Cerebellar cortex (tissue), 1 donor: Measurements from ENCODE around the gene NUDT22.

Source experiments
- DNase-seq: peaks from one replicate; pipeline ENCODE4 v3.0.0-alpha.2; 2015; ENCODE audit warnings: low spot score

The NUDT22 gene

DNA sequence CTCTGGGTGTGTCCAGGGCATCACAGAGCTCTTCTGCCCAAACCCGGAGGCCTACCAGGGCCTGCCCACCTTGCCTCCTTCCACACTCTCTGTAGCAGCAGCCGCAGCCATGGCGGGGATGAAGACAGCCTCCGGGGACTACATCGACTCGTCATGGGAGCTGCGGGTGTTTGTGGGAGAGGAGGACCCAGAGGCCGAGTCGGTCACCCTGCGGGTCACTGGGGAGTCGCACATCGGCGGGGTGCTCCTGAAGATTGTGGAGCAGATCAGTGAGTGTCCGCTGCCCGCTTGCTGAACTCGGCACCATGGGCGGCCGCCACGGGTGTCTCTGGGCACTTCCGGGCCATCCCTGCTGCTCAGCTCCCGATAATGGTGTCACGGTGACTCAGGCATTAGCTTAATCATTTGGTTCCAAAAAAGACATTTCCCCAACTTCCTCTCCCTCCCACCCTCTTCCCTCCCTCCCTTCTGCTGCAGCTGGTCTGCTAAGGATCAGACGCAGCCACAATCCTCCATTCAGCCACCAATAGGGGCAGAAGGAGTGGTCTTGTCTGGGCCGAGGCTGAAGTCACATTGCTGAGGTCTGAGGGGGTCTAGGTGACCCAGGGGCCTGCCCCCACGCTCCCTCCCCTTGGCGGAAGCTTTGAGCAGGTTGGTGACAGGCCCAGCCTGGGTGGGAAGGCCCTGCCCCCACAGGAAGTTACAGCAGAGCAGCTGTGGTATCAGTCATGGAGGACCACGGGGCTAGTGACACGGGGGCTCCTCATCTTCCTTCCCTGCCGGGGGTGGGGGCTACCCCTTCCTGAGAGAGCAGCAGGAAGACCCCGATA, 18.6 kb upstream of the NUDT22 start:
- no peak for DNase-seq

- DNase-seq = no peak
These were observed 17.8 kb upstream of the NUDT22 start for GRCh38 chr11:64208086-64208795.

DNA sequence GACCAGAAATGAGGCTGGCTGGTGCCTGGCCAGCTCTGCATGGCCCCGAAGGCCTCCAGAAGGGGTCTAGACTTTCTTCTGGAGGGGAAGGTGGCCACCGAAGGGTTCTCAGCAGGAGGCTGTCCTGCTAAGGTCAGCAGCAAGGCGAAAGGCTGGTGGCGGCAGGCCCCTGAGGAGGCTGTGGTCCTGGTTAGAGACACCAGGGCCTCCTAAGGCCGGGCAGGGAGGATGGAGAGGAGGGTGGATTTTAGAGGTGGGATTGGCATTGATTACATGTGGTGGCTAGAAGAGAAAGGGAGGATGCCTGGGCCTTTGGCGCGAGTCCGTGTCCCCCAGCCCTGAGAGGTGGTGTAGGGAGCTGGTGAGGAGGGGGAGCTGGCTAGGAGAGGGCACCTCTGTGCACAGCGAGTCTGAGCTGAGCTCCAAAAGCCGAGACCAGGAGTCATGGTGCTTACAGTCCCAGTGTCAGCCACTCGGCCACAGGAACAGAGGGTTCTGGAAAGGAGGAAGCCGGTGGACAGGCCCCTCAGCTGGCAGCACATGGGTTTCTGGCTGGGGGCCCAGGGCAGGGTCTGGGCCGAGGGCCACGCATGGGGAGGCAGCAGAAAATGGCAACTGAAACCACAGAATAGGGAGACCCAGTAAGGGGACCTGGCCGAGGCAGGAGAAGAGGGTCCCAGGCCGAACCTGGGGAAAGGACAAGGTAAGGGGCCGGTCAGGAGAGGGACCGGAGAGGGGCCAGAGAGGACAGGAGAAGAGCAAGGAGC, 17.1 kb upstream of the NUDT22 start:
- DNase-seq = no peak

DNA sequence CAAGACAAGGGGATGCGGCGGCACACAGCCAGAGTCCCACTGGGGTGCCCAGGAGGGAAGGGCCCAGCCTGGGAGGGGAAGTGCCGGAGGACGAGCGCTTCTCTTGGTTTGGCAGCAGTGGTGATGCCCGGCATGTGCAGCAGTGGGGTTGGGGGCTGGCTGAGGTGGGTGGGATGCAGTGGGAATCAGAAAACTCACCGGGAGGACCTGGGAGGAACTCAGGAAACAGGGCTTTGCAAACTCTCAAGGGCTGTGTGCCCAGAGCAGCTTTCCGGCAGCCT, 16.6 kb upstream of the NUDT22 start:
- DNase-seq = no peak

DNA sequence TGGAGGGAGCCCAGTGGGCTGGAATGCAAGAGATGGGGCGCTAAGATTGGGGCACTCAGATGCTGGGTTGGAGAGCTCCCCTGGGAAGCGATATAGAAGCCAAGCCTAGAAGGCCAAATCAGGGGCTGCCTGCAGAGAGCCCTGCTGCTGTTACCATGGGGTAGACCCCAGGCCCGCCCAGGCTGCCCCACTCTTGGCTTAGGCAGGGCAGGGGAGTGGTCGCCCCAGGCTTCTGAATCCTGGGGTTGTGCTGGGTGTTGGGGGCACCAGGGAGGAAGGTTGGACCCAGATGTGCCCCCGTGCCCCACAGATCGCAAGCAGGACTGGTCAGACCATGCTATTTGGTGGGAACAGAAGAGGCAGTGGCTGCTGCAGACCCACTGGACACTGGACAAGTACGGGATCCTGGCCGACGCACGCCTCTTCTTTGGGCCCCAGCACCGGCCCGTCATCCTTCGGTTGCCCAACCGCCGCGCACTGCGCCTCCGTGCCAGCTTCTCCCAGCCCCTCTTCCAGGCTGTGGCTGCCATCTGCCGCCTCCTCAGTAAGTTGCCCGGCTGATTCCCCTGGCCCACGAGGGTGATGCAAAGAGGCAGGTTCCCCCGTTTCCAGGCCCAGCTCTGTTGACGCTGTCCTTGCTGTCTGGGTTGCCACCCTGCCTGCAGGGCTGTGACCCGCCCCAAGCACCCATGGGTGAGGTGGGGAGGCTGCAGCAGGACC, 15.6 kb upstream of the NUDT22 start:
- peak; percentile 55 for DNase-seq

DNA sequence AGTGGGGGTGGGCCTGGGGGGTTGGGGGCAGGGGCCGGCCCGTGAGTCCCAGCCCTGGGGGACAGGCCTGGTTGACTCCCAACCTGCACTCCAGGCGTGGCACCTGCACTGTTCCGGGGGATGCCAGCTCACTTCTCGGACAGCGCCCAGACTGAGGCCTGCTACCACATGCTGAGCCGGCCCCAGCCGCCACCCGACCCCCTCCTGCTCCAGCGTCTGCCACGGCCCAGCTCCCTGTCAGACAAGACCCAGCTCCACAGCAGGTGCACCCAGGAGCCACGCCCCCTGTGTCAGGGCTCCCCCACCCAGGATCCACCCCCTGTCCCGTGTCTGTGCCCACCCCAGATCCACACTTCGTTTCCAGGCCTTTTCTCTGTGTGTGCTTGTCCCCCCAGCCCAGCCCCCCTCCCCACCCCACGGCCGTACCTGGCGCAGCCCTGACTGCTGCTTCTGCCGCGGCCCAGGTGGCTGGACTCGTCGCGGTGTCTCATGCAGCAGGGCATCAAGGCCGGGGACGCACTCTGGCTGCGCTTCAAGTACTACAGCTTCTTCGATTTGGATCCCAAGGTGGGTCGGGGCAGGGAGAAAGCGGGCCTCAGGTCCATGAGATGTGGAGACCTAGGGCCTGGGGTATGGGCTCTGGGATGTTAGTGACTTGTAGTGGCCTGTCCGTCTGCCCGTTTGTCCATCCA, 14.7 kb upstream of the NUDT22 start:
- DNase-seq = no peak

- no peak for DNase-seq
These were observed 9.2 kb upstream of the NUDT22 start for GRCh38 chr11:64216879-64217278.

GRCh38 chr11:64218628-64219353, 7.3 kb upstream of the NUDT22 start:
- DNase-seq = no peak

- DNase-seq = no peak
These were observed 6.8 kb upstream of the NUDT22 start for GRCh38 chr11:64219354-64219684.

- DNase-seq = no peak
These were observed 6.3 kb upstream of the NUDT22 start for GRCh38 chr11:64219755-64220154.

GRCh38 chr11:64220271-64220670, 5.8 kb upstream of the NUDT22 start:
- no peak for DNase-seq

- no peak for DNase-seq
These were observed 5.3 kb upstream of the NUDT22 start for GRCh38 chr11:64220798-64221197.

GRCh38 chr11:64222651-64223000, 3.4 kb upstream of the NUDT22 start:
- no peak for DNase-seq

DNA sequence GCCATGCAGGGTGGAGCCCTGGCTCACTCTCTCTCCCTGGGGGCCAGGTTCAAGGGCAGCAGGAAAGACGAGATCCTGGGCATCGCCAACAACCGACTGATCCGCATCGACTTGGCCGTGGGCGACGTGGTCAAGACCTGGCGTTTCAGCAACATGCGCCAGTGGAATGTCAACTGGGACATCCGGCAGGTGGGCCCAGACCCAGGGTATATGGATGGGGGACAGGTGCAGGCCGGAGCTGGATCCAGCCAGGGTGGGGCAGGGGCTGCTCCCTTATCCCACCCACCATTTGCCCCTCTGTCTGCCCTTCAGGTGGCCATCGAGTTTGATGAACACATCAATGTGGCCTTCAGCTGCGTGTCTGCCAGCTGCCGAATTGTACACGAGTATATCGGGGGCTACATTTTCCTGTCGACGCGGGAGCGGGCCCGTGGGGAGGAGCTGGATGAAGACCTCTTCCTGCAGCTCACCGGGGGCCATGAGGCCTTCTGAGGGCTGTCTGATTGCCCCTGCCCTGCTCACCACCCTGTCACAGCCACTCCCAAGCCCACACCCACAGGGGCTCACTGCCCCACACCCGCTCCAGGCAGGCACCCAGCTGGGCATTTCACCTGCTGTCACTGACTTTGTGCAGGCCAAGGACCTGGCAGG, 2.9 kb upstream of the NUDT22 start:
- no peak for DNase-seq

GRCh38 chr11:64224151-64224890, 1.8 kb upstream of the NUDT22 start:
- DNase-seq = no peak

- no peak for DNase-seq
These were observed 1.0 kb upstream of the NUDT22 start for GRCh38 chr11:64224891-64225607.

DNA sequence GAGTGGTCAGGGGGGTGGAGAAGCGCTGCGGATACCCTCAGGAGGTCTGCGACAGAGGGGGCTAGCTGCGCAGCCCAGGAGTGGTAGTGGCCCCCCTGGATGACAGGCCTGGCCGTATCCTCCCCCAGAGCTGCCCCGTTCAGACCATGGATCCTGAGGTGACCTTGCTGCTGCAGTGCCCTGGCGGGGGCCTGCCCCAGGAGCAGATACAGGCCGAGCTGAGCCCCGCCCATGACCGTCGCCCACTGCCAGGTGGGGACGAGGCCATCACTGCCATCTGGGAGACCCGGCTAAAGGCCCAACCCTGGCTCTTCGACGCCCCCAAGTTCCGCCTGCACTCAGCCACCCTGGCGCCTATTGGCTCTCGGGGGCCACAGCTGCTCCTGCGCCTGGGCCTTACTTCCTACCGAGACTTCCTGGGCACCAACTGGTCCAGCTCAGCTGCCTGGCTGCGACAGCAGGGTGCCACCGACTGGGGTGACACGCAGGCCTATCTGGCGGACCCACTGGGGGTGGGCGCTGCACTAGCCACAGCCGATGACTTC, 505 bp downstream of the NUDT22 start:
- DNase-seq = no peak

- no peak for DNase-seq
These were observed 1.4 kb downstream of the NUDT22 start for GRCh38 chr11:64227405-64227956.
